Endothelial cell of umbilical vein (primary cell): ENCODE data around the gene CCDC9B.

ENCODE experiments used
- MYC ChIP-seq: IDR thresholded peaks from one replicate; pipeline ENCODE4 v1.6.1; 2011; ENCODE audit warnings: mild to moderate bottlenecking, low read depth, low read length
- POLR2AphosphoS5 ChIP-seq: IDR thresholded peaks from 2 replicates; pipeline ENCODE4 v1.6.1; 2012; ENCODE audit warnings: low read depth, mild to moderate bottlenecking, control low read depth, low read length, moderate library complexity; ENCODE audit not compliant: insufficient read depth
- TF ChIP-seq, protein P1 (sequence below), 2 donors: IDR thresholded peaks; 1 replicate in 1 of 2; 2 replicates in 1 of 2; pipeline ENCODE4 v1.5.1; 2011; ENCODE audit warnings: low read length in 2 of 2, mild to moderate bottlenecking in 2 of 2, moderate library complexity in 2 of 2, control low read depth in 1 of 2, inconsistent platforms in 1 of 2, low read depth in 1 of 2; ENCODE audit not compliant: insufficient read depth in 1 of 2; ENCODE audit errors: extremely low read depth in 1 of 2
- TF ChIP-seq, protein P2 (sequence below): IDR thresholded peaks from 2 replicates; pipeline ENCODE4 v1.6.1; 2011; ENCODE audit not compliant: insufficient read depth, insufficient read length

DNA sequence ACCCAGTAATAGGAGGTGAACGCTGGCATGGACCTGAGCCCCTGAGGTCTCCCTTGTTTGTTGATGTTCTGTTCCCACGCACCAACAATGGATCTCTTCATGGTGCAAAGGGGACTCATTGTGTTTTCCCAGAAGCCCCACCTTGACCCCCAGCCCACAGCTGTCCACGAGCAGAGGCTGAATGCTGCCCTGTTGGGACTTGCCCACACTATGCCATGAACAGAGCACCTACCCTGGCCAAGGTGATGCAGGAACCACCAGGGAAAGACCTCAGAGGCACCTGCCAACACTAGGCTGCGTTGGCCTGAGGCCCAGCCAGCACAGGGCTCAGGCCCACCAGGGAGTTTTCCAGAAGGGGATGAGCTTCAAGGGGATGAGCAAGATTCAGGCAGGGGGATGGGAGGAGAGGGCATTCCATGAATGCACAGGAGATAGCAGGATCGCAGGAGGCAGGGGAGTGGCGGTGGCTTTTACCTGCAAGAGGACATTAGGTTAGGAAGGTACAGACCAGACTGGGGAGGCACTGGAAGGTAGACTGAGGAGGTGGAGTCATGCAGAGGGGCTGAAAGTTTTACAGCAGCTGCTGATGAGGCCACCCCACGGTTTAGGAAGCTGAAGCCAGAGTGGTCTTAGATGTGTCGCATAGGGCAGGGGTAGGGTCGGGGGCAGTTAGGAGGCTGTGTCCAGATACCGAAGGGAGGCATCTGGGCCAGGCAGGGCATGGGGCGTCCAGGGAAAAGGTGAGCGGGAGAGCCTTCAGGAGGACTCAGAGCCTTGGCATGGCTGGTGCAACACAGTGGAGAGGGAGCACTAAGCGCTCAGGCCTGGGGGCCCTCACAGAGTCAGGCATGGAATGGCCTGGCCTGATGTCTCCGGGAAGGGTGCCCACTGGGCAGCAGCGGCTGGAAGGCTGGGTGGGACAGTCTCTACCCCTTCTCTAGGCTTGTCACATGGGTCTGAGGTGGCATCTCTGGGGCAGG lies 6.1 kb upstream of the CCDC9B start:
- TF ChIP-seq POLR2AphosphoS5 = no peak
- TF ChIP-seq, protein P1, sequence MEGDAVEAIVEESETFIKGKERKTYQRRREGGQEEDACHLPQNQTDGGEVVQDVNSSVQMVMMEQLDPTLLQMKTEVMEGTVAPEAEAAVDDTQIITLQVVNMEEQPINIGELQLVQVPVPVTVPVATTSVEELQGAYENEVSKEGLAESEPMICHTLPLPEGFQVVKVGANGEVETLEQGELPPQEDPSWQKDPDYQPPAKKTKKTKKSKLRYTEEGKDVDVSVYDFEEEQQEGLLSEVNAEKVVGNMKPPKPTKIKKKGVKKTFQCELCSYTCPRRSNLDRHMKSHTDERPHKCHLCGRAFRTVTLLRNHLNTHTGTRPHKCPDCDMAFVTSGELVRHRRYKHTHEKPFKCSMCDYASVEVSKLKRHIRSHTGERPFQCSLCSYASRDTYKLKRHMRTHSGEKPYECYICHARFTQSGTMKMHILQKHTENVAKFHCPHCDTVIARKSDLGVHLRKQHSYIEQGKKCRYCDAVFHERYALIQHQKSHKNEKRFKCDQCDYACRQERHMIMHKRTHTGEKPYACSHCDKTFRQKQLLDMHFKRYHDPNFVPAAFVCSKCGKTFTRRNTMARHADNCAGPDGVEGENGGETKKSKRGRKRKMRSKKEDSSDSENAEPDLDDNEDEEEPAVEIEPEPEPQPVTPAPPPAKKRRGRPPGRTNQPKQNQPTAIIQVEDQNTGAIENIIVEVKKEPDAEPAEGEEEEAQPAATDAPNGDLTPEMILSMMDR (IDR thresholded peaks at IDR 0.05; ENCODE audit: extremely low read depth in 1 of 2, insufficient read depth in 1 of 2, low read depth in 1 of 2, low read length in 2 of 2) = no peak
- no peak for TF ChIP-seq MYC
- TF ChIP-seq, protein P2, sequence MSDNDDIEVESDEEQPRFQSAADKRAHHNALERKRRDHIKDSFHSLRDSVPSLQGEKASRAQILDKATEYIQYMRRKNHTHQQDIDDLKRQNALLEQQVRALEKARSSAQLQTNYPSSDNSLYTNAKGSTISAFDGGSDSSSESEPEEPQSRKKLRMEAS = no peak
